ENCODE measurements around the gene TTYH2. TPM values are rescaled to one million over a fixed set of nuclear protein-coding genes. Genes with fewer than 3 reads are reported as not detected.

Gene TTYH2
- total and polyA plus RNA-seq, 10 of the 15 experiments (the other 5 are each of a cell fraction or from before 2014, with no cell fraction given): 0.26 to 25.2 (median 6.6) TPM

DNA sequence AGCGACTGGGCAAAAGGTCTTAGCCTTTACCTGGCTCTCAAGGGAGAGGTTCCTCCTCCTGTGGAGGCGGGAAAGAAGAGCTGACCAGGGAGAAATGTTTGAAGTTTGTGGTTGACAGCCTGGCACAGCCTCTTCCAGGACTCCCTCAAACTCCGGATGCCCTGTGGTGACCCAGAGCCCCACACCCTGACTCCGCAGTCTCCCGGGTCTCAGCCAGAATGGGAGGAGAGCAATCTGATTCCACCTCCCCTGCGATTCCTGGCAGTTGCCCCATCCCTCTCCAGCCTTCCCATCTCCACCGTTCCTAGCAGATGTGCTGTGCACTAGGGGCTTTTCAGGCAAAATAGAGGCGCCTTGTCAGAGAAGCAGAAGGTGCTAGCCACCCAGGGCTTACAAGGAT is 55.2 kb downstream of the TTYH2 start:
- H3K36me3 ChIP-seq (ENCODE audit: control insufficient read depth in 2 of 2, insufficient read depth in 2 of 2, low read length in 1 of 2): no peaks in the 10 kb centered on the region
- H3K27ac ChIP-seq (ENCODE audit: control insufficient read depth, insufficient read depth): no peak overlapping the region
- H3K4me2 ChIP-seq (ENCODE audit: control insufficient read depth, insufficient read depth): no peak overlapping the region
- no peak overlapping the region for H2AFZ ChIP-seq (ENCODE audit: control insufficient read depth, low read depth, low read length)
- ChIA-PET SMC1A (ENCODE audit: uncharacterized antibody, unreplicated experiment) (no interaction called here), POLR2A (no interaction called here), CTCF (interaction anchor here (1.4 to 1.5 kb wide), 2 partner anchors 20 to 69 kb away, joined by 3 to 4 read pairs; no protein-coding TSS in a partner anchor), RAD21 (ENCODE audit: unreplicated experiment) (no interaction called here)
- FAIRE-seq: no peak
- no peaks in the 10 kb centered on the region for H4K20me1 ChIP-seq (ENCODE audit: control insufficient read depth, insufficient read depth)
- no peak overlapping the region for H3K9ac ChIP-seq (ENCODE audit: control insufficient read depth, insufficient read depth, low read length)
- in situ Hi-C loops (cut with MboI) (no loop called here), intact Hi-C loops (cut with micrococcal nuclease; ENCODE audit: unreplicated experiment) (no loop called here)
- H3K4me1 ChIP-seq (ENCODE audit: control insufficient read depth, insufficient read depth, low read length): no peaks in the 10 kb centered on the region
- BruUV-seq (replicated peaks): no TSS peak
- no peak for TF ChIP-seq TCF3 (IDR thresholded peaks at IDR 0.05; ENCODE audit: borderline replicate concordance, insufficient read depth, low read depth, low read length)
- 23% methylated on average over 8 of the region's 8 CpGs for WGBS (ENCODE audit: insufficient coverage, insufficient replicate concordance, low lambda C conversion rate, missing lambda C conversion rate)
- no peak overlapping the region for H3K4me3 ChIP-seq
- no peak for DNase-seq (ENCODE audit: low read depth, low spot score)
- H3K79me2 ChIP-seq (ENCODE audit: control insufficient read depth, insufficient read depth, low read length): no peaks in the 10 kb centered on the region
- no peak for ATAC-seq
- H3K9me3 ChIP-seq (replicated peaks; ENCODE audit: control insufficient read depth, insufficient read depth, low read length): no peaks in the 10 kb centered on the region; the same call in 2 of the 3 replicates
- no peaks in the 10 kb centered on the region; a peak in 1 of 4 replicates for H3K27me3 ChIP-seq (replicated peaks in 1 of 2; ENCODE audit: control insufficient read depth in 2 of 2, insufficient read depth in 2 of 2, low read length in 1 of 2)

DNA sequence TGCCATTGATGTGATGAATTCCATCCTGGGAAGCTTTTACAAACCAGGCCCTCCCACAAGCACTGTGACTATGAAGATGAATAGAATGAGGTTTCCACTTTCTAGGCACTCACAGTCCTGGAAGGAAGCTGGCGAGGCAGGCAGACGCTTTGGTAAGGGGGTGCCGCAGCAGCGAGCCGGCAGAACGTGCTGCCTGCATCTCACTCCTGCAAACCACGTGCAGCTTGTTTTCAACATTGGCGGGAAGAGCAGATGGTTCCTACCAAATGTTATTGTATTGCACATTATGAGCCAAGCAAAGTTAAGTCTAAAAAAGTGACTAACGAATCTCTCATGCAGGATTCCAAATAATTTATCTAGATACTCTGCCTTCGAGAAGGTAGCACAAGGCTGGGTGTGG is 57.0 kb downstream of the TTYH2 start:
- no peak overlapping the region for H3K4me2 ChIP-seq (ENCODE audit: control insufficient read depth, insufficient read depth)
- in situ Hi-C loops (cut with MboI): loop anchor here (10.0 kb wide), 1 partner anchor 56 kb away; the partner anchor contains the start of gene TTYH2
- ChIA-PET POLR2A (no interaction called here), CTCF (interaction anchor here (0.6 to 0.9 kb wide), 3 partner anchors 14 to 64 kb away, joined by 3 read pairs; no protein-coding TSS in a partner anchor), SMC1A (ENCODE audit: uncharacterized antibody, unreplicated experiment) (interaction anchor here (1.1 kb wide), 1 partner anchor 8 kb away, joined by 4 read pairs; no protein-coding TSS in a partner anchor), RAD21 (ENCODE audit: unreplicated experiment) (no interaction called here)
- no peak overlapping the region for H3K27ac ChIP-seq (ENCODE audit: control insufficient read depth, insufficient read depth)
- WGBS (ENCODE audit: insufficient coverage, insufficient replicate concordance, low lambda C conversion rate, missing lambda C conversion rate): 50% methylated on average over 10 of the region's 10 CpGs
- DNase-seq (ENCODE audit: low read depth, low spot score): no peak
- H3K27me3 ChIP-seq (replicated peaks in 1 of 2; ENCODE audit: control insufficient read depth in 2 of 2, insufficient read depth in 2 of 2, low read length in 1 of 2): no peaks in the 10 kb centered on the region; a peak in 1 of 4 replicates
- H3K9ac ChIP-seq (ENCODE audit: control insufficient read depth, insufficient read depth, low read length): no peak overlapping the region
- H3K4me1 ChIP-seq (ENCODE audit: control insufficient read depth, insufficient read depth, low read length): peaks cover 17% of the 10 kb centered on the region
- intact Hi-C loops (cut with micrococcal nuclease; ENCODE audit: unreplicated experiment): no loop called here
- ATAC-seq: no peak
- no peaks in the 10 kb centered on the region for H3K79me2 ChIP-seq (ENCODE audit: control insufficient read depth, insufficient read depth, low read length)
- no peak overlapping the region for H3K4me3 ChIP-seq
- TF ChIP-seq BHLHE40 (IDR thresholded peaks at IDR 0.05; ENCODE audit: borderline replicate concordance in 1 of 2, low read depth in 2 of 2, low read length in 1 of 2) (no peak), ZNF207 (IDR thresholded peaks at IDR 0.05; ENCODE audit: borderline replicate concordance) (no peak), LARP7 (IDR thresholded peaks at IDR 0.05) (no peak)
- H3K9me3 ChIP-seq (replicated peaks; ENCODE audit: control insufficient read depth, insufficient read depth, low read length): no peaks in the 10 kb centered on the region; the same call in 2 of the 3 replicates
- no peak overlapping the region for H2AFZ ChIP-seq (ENCODE audit: control insufficient read depth, low read depth, low read length)
- FAIRE-seq: no peak
- H4K20me1 ChIP-seq (ENCODE audit: control insufficient read depth, insufficient read depth): no peaks in the 10 kb centered on the region
- no TSS peak for BruUV-seq (replicated peaks)
- no peaks in the 10 kb centered on the region for H3K36me3 ChIP-seq (ENCODE audit: control insufficient read depth in 2 of 2, insufficient read depth in 2 of 2, low read length in 1 of 2)

Measured in GM12878 (cell line).